HG03097 (cell line): ENCODE measurements around the gene LTBR.
"Not testable (repeated sequence)": the region's sequence is repeated elsewhere in the genome, so short reads cannot be mapped to it uniquely, and the experiment has no call there.

Experiments used
- ATAC-seq: cut with Tn5 transposase; IDR thresholded peaks from one replicate; pipeline ENCODE4 v1.9.1; 2021; ENCODE audit not compliant: unreplicated experiment, low FRiP score

LTBR gene

DNA sequence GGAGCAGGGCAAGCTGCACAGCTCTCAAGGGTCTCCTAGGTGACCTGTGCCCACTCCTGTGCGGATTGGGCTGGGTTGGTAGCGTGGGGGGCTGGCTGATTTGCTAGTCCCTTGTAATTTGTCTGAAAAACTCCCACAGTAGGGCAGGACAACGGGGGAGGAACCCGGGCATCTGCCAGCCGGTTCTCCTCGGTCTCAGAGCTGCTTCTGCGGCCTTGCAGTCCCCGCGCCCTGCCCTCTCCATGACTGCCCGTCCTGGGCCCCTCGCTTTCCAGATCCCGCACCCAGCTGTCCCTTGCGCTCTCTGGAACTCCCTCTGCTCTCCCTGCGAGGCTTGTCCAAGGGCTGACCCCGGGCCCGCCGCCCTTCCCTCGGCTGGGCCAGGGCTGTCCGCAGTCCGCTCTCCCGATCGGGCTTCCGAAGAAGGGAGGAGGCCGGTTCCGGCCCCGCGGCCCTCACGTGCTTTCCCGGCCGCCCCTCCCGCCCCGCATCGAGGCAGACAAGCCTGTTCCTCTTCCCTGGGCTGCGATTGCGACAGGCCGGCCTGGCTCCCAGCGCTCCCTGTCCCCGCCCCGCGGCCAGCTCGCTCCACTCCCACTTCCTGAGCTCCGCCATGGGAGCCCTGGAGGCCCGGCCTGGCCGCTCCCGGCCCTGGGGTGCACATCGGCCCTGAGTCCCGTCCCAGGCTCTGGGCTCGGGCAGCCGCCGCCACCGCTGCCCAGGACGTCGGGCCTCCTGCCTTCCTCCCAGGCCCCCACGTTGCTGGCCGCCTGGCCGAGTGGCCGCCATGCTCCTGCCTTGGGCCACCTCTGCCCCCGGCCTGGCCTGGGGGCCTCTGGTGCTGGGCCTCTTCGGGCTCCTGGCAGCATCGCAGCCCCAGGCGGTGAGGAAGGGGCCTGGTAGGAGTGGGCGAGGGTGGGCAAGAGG, at the start of gene LTBR:
Gene LTBR, plus strand, starts transcription at position 591 of the 927 bp plus-strand sequence. Its CDS starts 197 bp downstream, at position 788.
- ATAC-seq: no peak

DNA sequence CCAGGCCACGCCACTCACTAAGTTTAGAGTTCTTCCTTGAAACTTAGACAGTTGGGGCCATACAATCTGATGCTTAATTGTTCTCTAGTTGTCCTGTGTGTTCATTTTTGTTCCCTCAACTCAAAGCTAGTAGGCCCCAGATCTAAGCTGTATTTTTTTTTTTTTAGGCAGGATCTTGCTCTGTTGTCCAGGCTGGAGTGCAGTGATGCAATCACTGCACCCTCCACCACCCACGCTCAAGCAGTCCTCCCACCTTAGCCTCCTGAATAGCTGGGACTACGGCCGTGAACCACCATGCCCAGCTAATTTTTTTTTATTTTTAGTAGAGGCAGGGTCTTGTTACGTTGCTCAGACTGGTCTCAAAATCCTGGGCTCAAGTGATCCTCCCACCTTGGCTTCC, 49.6 kb upstream of the LTBR start:
- ATAC-seq: no peak

DNA sequence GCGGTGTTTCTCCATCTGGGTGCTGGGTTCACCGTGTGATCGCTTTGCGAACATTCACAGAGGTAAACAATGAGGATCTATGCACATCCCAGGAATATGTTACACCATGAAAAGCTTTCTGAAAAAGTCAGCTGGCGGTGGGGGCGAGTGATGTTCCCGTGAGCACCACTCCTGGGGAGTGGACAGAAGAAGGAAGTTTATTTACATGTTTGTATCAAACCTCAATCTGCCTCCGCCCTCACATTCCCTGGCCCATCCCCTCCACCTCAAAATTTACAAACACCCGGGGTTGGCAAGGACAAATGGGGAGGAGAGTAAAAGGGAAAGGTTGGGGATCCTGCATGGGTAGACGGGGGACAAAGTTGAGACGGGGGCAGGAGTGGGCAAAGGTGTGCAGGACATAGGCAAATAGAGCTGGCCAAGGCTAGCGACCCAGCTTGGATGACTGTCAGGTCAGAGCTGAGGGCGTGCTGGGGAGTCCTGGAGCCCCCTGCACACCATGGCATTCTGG, 49.0 kb upstream of the LTBR start:
- no peak for ATAC-seq

GRCh38 chr12:6335451-6336078, 48.4 kb upstream of the LTBR start:
- ATAC-seq: no peak

DNA sequence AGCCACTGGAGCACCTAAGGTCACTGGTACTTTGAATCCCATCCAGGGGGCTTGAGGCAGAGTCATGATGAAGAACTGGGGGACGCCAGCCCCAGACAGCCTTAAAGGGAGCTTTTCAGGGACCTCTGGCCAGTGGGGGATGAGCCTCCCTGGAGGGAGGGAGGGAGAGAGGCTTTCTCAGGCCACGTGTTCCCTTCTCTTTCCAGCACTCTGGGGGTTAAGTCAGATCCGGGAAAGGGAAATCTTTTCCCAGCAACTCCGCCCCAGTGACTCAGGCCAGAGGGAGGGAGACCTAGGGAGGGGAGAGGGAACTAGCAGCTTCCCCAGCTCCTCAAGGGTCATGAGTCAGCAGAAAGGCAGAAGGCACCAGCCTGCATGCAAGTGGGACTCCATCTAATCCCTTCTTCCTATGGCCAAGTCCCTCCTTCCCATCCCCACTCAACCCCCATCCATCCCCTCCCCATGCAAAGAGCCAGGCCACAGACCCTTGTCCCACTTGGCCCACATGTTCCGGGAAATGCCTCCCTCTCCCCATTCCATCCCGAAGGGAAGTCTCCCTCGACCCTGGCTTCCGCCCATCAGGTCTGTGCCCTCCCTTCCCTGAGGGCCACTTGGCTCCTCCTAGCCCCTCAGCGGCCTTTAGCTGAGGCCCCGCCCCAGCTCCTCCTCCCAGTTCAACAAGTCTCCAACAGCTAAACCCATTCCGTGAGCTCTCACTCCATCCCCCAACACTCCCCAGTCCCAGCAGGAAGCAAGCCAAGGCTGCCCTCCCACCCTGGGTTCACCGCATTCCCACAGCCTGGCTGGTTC, 47.7 kb upstream of the LTBR start:
- no peak for ATAC-seq

GRCh38 chr12:6336889-6337853, 46.8 kb upstream of the LTBR start:
- ATAC-seq: no peak

DNA sequence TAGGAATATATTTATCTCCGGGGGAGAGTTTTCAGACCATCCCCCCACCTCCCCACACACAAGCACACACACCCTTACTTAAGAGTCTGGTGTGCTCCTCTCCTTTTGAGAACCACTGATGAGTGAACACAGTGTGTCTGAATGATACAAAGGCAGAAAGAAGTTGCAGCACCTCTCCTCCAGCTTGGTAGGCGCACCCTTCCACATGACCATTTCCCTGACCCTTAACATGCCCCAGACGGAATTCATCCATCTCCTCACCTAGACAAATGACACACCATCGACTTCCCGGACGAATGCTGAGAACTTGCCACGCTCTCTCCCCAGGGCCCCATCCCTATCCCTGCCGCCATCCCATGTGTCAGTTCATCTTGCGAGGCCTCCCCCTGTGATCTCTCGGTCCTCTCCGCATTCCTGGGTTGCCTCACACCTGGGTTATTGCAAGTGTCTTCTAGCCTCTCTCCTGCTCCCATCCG, 46.0 kb upstream of the LTBR start:
- ATAC-seq: no peak

DNA sequence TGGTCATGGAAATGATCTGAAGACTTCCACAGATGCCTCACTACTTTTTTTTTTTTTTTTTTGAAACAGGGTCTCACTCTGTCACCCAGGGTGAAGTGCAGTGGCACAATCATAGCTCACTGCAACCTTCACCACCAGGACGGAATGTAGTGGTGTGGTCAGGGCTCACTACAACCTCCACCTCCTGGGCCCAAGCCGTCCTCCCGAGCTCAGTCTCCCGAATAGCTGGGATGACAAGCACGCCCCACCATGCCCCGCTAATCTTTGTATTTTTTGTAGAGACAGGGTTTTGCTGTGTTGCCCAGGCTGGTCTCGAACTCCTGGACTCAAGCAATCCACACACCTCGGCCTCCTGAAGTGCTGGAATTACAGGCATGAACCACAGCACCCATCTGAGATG, 45.4 kb upstream of the LTBR start:
- not testable (repeated sequence) for ATAC-seq

- ATAC-seq: no peak
Observed at GRCh38 chr12:6338955-6339354, 45.0 kb upstream of the LTBR start.

GRCh38 chr12:6340032-6340638, 43.8 kb upstream of the LTBR start:
- no peak for ATAC-seq

- no peak for ATAC-seq
Observed at GRCh38 chr12:6340745-6341416, 43.1 kb upstream of the LTBR start.

- ATAC-seq: no peak
Observed at GRCh38 chr12:6341417-6342139, 42.4 kb upstream of the LTBR start, which contains the start of gene TNFRSF1A. TSS of gene TNFRSF1A (minus strand) at chr12:6342076. CDS start at chr12:6341814, 262 bp downstream.

- ATAC-seq: no peak
Observed at GRCh38 chr12:6342140-6342889, 41.6 kb upstream of the LTBR start.

GRCh38 chr12:6343518-6343917, 40.4 kb upstream of the LTBR start:
- no peak for ATAC-seq

GRCh38 chr12:6344101-6344660, 39.8 kb upstream of the LTBR start:
- ATAC-seq: not testable (repeated sequence)

DNA sequence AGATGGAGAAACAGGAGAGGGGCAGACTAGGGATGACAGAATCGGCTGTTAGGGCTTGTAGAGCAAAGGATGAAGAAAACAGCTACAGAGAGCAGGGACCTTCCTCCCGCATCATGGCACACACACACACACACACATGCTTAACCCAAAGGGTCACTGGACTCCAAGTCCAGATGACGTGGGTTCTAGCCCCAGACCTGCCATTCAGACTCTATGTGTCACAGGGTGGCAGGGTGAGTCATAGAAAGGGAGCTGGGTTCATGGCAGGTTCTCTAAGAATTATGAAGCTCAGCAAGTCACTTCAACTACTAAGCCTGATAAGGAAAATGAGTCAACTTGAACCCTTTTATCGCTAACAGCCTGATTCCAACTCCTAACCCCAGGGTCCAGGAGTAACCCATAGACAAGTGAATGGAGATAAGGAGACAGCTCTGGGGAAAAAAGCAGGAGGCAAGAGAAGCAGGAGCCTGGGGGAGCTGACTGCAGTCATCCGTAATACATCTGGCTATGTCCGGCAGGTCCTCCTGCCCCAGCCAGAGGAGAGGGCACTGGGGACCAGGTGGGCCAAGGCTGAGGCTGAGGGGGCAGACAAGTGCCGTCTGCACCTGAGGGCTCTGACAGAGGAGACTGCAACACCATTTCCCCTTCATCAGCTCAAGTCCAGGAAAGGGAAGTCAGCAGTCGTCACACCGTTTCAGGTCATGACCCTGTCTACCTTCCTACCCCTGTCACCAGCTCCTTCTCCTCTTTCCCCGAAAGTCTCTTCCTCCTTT, 38.5 kb upstream of the LTBR start:
- ATAC-seq: no peak
